ENCODE data around the gene MKS1.

GRCh38 chr17:58242171-58242784, 23.2 kb upstream of the MKS1 start:
- TF ChIP-seq, protein P1, sequence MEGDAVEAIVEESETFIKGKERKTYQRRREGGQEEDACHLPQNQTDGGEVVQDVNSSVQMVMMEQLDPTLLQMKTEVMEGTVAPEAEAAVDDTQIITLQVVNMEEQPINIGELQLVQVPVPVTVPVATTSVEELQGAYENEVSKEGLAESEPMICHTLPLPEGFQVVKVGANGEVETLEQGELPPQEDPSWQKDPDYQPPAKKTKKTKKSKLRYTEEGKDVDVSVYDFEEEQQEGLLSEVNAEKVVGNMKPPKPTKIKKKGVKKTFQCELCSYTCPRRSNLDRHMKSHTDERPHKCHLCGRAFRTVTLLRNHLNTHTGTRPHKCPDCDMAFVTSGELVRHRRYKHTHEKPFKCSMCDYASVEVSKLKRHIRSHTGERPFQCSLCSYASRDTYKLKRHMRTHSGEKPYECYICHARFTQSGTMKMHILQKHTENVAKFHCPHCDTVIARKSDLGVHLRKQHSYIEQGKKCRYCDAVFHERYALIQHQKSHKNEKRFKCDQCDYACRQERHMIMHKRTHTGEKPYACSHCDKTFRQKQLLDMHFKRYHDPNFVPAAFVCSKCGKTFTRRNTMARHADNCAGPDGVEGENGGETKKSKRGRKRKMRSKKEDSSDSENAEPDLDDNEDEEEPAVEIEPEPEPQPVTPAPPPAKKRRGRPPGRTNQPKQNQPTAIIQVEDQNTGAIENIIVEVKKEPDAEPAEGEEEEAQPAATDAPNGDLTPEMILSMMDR (IDR thresholded peaks at IDR 0.05; ENCODE audit: low read length): no peak
- peak; percentile 27 for TF ChIP-seq EZH2 (optimal IDR thresholded peaks at IDR 0.05; ENCODE audit: low read depth, low read length)

Data from MM.1S (cell line).